ENCODE data around the gene TOR1B. TPM values are rescaled to one million over a fixed set of nuclear protein-coding genes. Genes with fewer than 3 reads are reported as not detected.

The TOR1B gene
- total RNA-seq, 4 donors from 2014 or later, result 17.0 to 31.0 (median 22.7) TPM

DNA sequence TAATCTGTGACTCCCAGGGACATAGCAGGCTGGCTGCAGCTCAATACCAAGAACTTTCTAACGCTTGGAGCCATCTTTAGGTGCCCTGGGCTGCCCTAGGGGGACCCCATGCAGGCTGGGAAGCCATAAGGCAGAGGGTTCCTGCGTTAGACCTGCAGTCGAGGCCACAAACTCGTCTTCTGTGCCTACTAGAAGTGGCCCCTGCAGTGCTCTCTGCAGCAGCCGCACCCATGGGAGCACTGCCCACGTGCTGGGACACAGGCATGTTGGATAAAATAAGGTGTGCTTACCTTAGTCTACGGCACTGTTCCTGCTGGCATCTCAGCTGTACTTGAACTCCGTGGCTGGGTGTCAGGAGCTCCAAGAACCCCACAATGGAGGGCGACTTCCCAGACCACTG is 9.4 kb downstream of the TOR1B start:
- intact Hi-C loops (cut with DNase I; ENCODE audit: low total_unique reads), result no loop called here
- 79 to 84% methylated on average over 5 to 9 of the region's 9 CpGs for WGBS, 2 donors
- no peak for DNase-seq (ENCODE audit: low spot score in 2 of 2)
- H3K4me3 ChIP-seq (ENCODE audit: low read depth, poor library complexity, severe bottlenecking), result no peak overlapping the region
- TF ChIP-seq, protein P1, sequence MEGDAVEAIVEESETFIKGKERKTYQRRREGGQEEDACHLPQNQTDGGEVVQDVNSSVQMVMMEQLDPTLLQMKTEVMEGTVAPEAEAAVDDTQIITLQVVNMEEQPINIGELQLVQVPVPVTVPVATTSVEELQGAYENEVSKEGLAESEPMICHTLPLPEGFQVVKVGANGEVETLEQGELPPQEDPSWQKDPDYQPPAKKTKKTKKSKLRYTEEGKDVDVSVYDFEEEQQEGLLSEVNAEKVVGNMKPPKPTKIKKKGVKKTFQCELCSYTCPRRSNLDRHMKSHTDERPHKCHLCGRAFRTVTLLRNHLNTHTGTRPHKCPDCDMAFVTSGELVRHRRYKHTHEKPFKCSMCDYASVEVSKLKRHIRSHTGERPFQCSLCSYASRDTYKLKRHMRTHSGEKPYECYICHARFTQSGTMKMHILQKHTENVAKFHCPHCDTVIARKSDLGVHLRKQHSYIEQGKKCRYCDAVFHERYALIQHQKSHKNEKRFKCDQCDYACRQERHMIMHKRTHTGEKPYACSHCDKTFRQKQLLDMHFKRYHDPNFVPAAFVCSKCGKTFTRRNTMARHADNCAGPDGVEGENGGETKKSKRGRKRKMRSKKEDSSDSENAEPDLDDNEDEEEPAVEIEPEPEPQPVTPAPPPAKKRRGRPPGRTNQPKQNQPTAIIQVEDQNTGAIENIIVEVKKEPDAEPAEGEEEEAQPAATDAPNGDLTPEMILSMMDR (IDR thresholded peaks at IDR 0.05), result no peak
- no peak for TF ChIP-seq POLR2A (IDR thresholded peaks at IDR 0.05)

DNA sequence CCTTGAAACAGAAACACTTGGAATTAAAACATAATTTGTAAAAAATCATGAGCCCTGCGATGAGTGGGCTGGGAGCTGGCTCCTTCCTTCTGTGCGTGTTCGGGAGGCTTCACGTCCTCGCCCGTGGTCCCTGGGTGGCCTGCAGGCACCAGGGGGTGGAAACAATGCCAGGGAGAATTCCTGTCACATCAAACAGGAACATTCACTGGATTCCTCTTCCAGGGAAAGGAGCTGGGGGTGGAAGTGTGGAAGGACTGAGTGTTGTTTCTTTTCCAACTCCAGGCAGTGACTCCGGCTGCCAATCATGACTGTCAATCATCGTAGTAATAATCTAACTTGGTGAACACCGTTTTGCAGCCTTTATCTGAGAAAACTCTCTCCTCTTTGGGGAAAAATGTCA is 10.7 kb downstream of the TOR1B start:
- DNase-seq (ENCODE audit: low spot score in 2 of 2), result no peak
- no peak for TF ChIP-seq POLR2A (IDR thresholded peaks at IDR 0.05)
- TF ChIP-seq, protein P1 (IDR thresholded peaks at IDR 0.05), result no peak
- H3K4me3 ChIP-seq (ENCODE audit: low read depth, poor library complexity, severe bottlenecking), result no peak overlapping the region
- intact Hi-C loops (cut with DNase I; ENCODE audit: low total_unique reads), result no loop called here
- WGBS, 2 donors, result 79 to 85% methylated on average over 9 of the region's 9 CpGs

DNA sequence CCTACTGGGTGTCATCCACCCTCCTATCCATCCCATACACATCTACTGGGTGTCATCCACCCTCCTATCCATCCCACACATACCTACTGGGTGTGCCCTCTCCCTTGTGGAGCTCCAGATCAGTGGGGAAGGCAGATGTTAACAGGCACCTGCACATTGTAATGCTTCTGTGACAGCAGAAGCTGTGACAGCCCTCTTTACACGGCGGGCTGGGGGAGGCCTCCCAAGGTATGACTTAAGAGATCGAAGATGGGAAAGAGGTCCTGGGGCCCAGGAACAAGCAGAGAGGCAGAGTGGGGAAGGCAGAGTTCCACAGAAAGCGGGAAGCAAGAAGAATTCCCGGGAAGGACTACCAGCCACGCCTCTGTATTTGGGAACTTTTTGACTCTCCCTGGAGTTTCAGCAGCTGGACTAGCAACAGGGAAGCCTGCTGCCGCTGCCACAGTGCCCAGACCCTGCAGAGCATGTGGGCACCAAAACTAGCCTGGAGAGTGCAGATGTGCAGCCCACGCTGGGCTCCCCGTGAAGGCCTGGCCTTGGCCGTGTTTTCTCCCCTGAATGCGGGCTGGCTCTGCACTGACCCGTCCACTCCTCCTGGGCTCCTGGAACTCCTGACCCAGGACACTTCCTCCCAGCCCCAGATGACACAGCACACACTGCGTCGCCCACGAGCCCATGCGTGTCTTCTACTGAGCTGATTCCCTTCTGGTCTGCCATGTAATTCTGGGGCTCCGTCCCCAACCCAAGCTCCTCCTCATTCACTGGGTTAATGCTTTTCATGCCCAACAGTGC is 11.6 kb downstream of the TOR1B start:
- TF ChIP-seq, protein P1 (IDR thresholded peaks at IDR 0.05), result no peak
- no peak for TF ChIP-seq POLR2A (IDR thresholded peaks at IDR 0.05)
- intact Hi-C loops (cut with DNase I; ENCODE audit: low total_unique reads), result no loop called here
- DNase-seq (ENCODE audit: low spot score in 2 of 2), result no peak
- 85 to 89% methylated on average over 17 of the region's 17 CpGs for WGBS, 2 donors
- H3K4me3 ChIP-seq (ENCODE audit: low read depth, poor library complexity, severe bottlenecking), result no peak overlapping the region

DNA sequence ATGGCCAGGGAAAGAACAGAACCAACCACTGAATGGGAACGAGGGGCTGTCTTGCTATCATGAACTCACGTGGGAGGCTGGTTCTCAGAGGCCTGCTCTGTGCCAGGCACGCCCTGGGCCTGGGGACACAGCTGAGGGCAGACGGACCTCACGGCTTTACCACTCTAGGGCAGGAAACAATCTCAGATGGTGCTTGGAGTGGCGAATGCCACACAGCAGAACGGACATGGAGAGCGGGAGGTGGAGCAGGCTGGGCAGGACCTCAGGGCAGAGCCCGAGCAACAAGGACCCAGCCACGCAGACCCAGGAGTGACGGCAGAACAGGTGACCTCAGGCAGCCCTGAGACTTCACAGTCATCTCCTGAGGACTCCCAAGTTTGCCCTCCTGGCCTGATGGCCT is 12.3 kb downstream of the TOR1B start:
- 80 to 89% methylated on average over 11 of the region's 11 CpGs for WGBS, 2 donors
- no peak for TF ChIP-seq POLR2A (IDR thresholded peaks at IDR 0.05)
- TF ChIP-seq, protein P1 (IDR thresholded peaks at IDR 0.05), result no peak
- intact Hi-C loops (cut with DNase I; ENCODE audit: low total_unique reads), result no loop called here
- no peak for DNase-seq (ENCODE audit: low spot score in 2 of 2)
- H3K4me3 ChIP-seq (ENCODE audit: low read depth, poor library complexity, severe bottlenecking), result no peak overlapping the region

DNA sequence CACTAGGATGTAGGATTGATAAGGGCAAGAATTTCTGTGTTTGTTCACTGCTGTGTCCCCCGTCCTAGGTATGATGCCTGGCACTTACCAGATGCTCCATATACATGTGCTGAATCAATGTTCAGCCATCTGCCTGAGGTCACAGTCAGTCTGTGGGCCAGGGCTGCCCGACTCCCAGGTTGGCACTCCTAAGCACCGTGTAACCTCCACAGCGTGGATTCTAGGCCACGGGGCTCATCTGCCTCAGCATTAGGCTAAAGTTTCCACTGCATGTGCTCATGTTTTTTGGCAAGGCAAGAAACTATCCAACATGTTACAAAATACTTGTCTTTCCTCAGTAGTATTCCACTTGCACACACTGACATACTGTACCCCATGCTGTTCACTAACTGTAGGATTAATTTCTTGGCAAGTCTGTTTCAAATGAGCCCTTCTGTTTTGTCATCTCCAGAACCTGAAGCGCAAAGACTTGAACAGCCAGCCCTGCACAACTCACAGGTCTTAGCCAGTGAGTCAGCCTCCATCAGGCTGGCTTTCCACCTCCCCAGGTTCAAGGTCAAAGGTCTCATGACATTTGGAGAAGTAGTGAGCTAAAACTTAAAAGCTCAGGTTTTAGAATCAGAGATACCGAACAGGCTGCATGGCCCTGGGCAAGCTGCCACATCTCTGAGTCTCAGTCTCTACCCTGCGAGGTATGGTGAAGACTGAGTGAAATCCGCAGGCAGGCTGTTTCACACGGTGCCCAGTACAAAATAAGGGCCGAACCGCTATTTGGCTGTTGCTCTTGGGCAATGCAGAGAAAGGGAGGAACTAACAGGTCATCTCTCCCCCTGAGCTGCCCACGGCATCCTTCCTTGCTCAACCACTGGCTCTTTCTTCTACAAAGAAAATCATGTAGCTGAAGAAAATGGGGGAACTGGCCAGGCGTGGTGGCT is 13.8 kb downstream of the TOR1B start:
- intact Hi-C loops (cut with DNase I; ENCODE audit: low total_unique reads), result no loop called here
- H3K4me3 ChIP-seq (ENCODE audit: low read depth, poor library complexity, severe bottlenecking), result no peak overlapping the region
- TF ChIP-seq, protein P1 (IDR thresholded peaks at IDR 0.05), result no peak
- no peak for DNase-seq (ENCODE audit: low spot score in 2 of 2)
- WGBS, 2 donors, result 84 to 93% methylated on average over 14 of the region's 14 CpGs

Measured in lower leg skin (tissue), 4 donors.